SHP77 treated with DMSO at 0.1 percent for 48 hours (cell line): ENCODE measurements around the gene ELMO3.

Experiments used
- DNase-seq: peaks from one replicate; lab custom pipeline; 2025; lab: John Stamatoyannopoulos, UW

ELMO3 gene

GRCh38 chr16:67163999-67164558, 34.9 kb upstream of the ELMO3 start:
- DNase-seq: no peak

- DNase-seq: no peak
These were observed 34.3 kb upstream of the ELMO3 start, which contains the start of gene HSF4 for GRCh38 chr16:67164599-67165061. HSF4 (plus strand) TSS chr16:67164745; CDS start chr16:67164812, 67 bp downstream.

GRCh38 chr16:67165121-67166078, 33.5 kb upstream of the ELMO3 start:
- DNase-seq: no peak

GRCh38 chr16:67166110-67166547, 32.8 kb upstream of the ELMO3 start:
- DNase-seq: no peak

- DNase-seq: no peak
These were observed 32.2 kb upstream of the ELMO3 start for GRCh38 chr16:67166598-67167168.

- no peak for DNase-seq
These were observed 31.3 kb upstream of the ELMO3 start for GRCh38 chr16:67167588-67167987.

- no peak for DNase-seq
These were observed 29.9 kb upstream of the ELMO3 start for GRCh38 chr16:67169011-67169451.

GRCh38 chr16:67169642-67170167, 29.2 kb upstream of the ELMO3 start:
- peak; percentile 34 for DNase-seq

- DNase-seq: peak; percentile 71
These were observed 28.6 kb upstream of the ELMO3 start, which contains the start of gene NOL3 for GRCh38 chr16:67170168-67170948. NOL3 (plus strand) TSS chr16:67170538.

GRCh38 chr16:67170949-67171649, 27.8 kb upstream of the ELMO3 start:
- no peak for DNase-seq

GRCh38 chr16:67173323-67173722, 25.6 kb upstream of the ELMO3 start:
- DNase-seq: no peak

GRCh38 chr16:67173808-67174705, 24.9 kb upstream of the ELMO3 start:
- peak; percentile 41 for DNase-seq

- DNase-seq: no peak
These were observed 24.2 kb upstream of the ELMO3 start for GRCh38 chr16:67174706-67175231.

- DNase-seq: no peak
These were observed 22.3 kb upstream of the ELMO3 start for GRCh38 chr16:67176662-67177061.

- peak; percentile 28 for DNase-seq
These were observed 20.9 kb upstream of the ELMO3 start for GRCh38 chr16:67177743-67178699.

- DNase-seq: no peak
These were observed 19.4 kb upstream of the ELMO3 start for GRCh38 chr16:67179421-67180080.

- no peak for DNase-seq
These were observed 18.8 kb upstream of the ELMO3 start for GRCh38 chr16:67180166-67180565.

- no peak for DNase-seq
These were observed 17.6 kb upstream of the ELMO3 start for GRCh38 chr16:67181346-67181745.
